ENCODE data around the gene GALT. TPM values are rescaled to one million over a fixed set of nuclear protein-coding genes. Genes with fewer than 3 reads are reported as not detected.
A peak's percentile ranks its signal among the peaks of the same experiment; 100 is the strongest.

GALT gene
- total and polyA plus RNA-seq, 2 experiments from 2014 or later, result 31.5 to 35.1 TPM

DNA sequence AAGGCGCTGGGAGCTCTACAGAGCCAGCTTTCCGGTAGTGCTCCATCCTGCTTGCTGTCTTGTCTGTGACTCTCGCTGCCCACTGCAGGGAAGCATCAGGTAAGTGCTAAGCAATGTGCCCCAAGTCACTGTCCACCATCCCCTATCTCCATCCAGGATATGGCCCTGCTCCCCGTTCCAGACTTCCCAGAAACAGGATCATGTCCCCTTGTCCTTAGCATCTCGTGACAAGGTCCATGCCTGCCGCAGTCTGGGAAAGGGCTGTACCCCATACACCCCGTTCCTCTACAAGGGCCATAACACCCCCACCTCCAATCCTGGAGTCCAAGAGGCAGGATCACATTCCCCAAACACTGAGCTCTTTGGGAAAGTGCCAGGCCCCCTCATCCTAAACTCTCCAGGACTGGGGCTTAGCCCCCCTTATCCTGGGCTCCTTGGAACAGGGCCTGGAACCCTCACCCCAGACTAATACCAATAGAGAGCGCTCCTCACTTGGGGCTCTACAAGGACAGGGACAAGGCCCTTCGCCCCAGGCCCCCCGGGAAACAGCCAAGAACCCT lies 35.1 kb upstream of the GALT start:
- peak overlapping the region; percentile 94 for H3K4me2 ChIP-seq
- H3K79me2 ChIP-seq (replicated peaks; ENCODE audit: insufficient read depth), result no peaks in the 10 kb centered on the region
- peak overlapping the region; percentile 94 for H3K27ac Mint-ChIP-seq
- DNase-seq (ENCODE audit: low spot score) (no peak), ATAC-seq (peak; percentile 17)
- no peaks in the 10 kb centered on the region for H3K9me2 ChIP-seq (ENCODE audit: insufficient read depth)
- peaks cover 11% of the 10 kb centered on the region for H3K4me1 Mint-ChIP-seq
- no peaks in the 10 kb centered on the region for H3K9me3 Mint-ChIP-seq
- H2AFZ ChIP-seq, result peak overlapping the region; percentile 95
- H3K27me3 Mint-ChIP-seq (ENCODE audit: insufficient read depth, low read depth, poor library complexity), result peaks cover 19% of the 10 kb centered on the region
- H3K4me1 ChIP-seq (ENCODE audit: insufficient read depth), result peaks cover 7% of the 10 kb centered on the region; the same call in 1 of the 2 replicates
- H4K20me1 ChIP-seq (replicated peaks; ENCODE audit: insufficient read depth), result no peaks in the 10 kb centered on the region
- H3K27me3 ChIP-seq (ENCODE audit: insufficient read depth), result peaks cover 5% of the 10 kb centered on the region
- peak overlapping the region; percentile 86 for H3K4me3 ChIP-seq
- TF ChIP-seq EZH2phosphoT487 (IDR thresholded peaks at IDR 0.05; ENCODE audit: unreplicated experiment), result no peak
- TF ChIP-seq JUNB (IDR thresholded peaks at IDR 0.05; ENCODE audit: unreplicated experiment), result no peak
- TF ChIP-seq, protein P1, sequence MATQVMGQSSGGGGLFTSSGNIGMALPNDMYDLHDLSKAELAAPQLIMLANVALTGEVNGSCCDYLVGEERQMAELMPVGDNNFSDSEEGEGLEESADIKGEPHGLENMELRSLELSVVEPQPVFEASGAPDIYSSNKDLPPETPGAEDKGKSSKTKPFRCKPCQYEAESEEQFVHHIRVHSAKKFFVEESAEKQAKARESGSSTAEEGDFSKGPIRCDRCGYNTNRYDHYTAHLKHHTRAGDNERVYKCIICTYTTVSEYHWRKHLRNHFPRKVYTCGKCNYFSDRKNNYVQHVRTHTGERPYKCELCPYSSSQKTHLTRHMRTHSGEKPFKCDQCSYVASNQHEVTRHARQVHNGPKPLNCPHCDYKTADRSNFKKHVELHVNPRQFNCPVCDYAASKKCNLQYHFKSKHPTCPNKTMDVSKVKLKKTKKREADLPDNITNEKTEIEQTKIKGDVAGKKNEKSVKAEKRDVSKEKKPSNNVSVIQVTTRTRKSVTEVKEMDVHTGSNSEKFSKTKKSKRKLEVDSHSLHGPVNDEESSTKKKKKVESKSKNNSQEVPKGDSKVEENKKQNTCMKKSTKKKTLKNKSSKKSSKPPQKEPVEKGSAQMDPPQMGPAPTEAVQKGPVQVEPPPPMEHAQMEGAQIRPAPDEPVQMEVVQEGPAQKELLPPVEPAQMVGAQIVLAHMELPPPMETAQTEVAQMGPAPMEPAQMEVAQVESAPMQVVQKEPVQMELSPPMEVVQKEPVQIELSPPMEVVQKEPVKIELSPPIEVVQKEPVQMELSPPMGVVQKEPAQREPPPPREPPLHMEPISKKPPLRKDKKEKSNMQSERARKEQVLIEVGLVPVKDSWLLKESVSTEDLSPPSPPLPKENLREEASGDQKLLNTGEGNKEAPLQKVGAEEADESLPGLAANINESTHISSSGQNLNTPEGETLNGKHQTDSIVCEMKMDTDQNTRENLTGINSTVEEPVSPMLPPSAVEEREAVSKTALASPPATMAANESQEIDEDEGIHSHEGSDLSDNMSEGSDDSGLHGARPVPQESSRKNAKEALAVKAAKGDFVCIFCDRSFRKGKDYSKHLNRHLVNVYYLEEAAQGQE (IDR thresholded peaks at IDR 0.05; ENCODE audit: unreplicated experiment), result no peak
- no peak for TF ChIP-seq ZNF331 (CRISPR knock-in tag; IDR thresholded peaks at IDR 0.05; ENCODE audit: low read depth)
- no peak for TF ChIP-seq STAT1 (IDR thresholded peaks at IDR 0.05; ENCODE audit: unreplicated experiment)
- no peak for TF ChIP-seq POLR2AphosphoS5 (IDR thresholded peaks at IDR 0.05; ENCODE audit: low read depth)
- TF ChIP-seq, protein P2, sequence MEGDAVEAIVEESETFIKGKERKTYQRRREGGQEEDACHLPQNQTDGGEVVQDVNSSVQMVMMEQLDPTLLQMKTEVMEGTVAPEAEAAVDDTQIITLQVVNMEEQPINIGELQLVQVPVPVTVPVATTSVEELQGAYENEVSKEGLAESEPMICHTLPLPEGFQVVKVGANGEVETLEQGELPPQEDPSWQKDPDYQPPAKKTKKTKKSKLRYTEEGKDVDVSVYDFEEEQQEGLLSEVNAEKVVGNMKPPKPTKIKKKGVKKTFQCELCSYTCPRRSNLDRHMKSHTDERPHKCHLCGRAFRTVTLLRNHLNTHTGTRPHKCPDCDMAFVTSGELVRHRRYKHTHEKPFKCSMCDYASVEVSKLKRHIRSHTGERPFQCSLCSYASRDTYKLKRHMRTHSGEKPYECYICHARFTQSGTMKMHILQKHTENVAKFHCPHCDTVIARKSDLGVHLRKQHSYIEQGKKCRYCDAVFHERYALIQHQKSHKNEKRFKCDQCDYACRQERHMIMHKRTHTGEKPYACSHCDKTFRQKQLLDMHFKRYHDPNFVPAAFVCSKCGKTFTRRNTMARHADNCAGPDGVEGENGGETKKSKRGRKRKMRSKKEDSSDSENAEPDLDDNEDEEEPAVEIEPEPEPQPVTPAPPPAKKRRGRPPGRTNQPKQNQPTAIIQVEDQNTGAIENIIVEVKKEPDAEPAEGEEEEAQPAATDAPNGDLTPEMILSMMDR (conservative IDR thresholded peaks at IDR 0.05; ENCODE audit: low read depth in 2 of 2), result peak in 1 of 2 experiments; percentile 21; a peak in 1 of 4 replicates
- no peak for TF ChIP-seq CREB1 (CRISPR knock-in tag; IDR thresholded peaks at IDR 0.05; ENCODE audit: low read depth)
- no peak overlapping the region for H3K27ac ChIP-seq (ENCODE audit: low read depth)
- H3K36me3 ChIP-seq (ENCODE audit: insufficient read depth), result no peaks in the 10 kb centered on the region
- H3K4me3 Mint-ChIP-seq, result peak overlapping the region; percentile 93
- no peaks in the 10 kb centered on the region for H3K36me3 Mint-ChIP-seq (ENCODE audit: low read depth)
- H3F3A ChIP-seq (replicated peaks; ENCODE audit: low read depth), result 0 out of 2 replicates have a peak, but pooled peaks cover 3% of the 10 kb centered on the region
